ENCODE results near the gene NLRC5. TPM values are rescaled to one million over a fixed set of nuclear protein-coding genes. Genes with fewer than 3 reads are reported as not detected.

The NLRC5 gene
- total RNA-seq, 1 donor from 2014 or later, result 114 TPM

DNA sequence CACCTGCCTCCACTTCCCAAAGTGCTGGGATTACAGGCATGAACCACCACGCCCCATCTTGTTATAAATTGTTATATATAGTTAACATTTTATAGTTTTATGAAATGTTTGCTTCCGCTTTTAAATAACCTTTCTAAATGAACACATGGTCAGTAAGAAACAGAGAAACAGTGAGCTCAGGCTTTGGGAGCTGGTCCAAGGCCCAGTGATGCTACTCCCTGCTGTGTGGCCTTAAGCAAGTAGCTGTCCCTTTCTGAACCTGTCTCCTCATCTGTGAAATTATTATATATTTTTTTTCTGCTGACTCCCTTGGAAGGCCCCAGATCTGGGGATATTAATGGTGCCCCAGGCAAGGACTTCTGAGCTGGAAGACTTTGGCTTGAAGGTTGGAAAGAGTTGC is 122.1 kb downstream of the NLRC5 start:
- Histone ChIP-seq H3K36me3 (peaks cover 0 to 11% of the 10 kb centered on the region in 2 donors), H3K27me3 (no peaks in the 10 kb centered on the region), H3K4me1 (peaks cover 20% of the 10 kb centered on the region), H3K27ac (no peak overlapping the region), H3K4me3 (no peak overlapping the region), H3K9me3 (no peaks in the 10 kb centered on the region)
- intact Hi-C loops (cut with DNase I), result no loop called here
- DNase-seq (ENCODE audit: extremely low spot score in 2 of 2), result no peak
- TF ChIP-seq, protein P1, sequence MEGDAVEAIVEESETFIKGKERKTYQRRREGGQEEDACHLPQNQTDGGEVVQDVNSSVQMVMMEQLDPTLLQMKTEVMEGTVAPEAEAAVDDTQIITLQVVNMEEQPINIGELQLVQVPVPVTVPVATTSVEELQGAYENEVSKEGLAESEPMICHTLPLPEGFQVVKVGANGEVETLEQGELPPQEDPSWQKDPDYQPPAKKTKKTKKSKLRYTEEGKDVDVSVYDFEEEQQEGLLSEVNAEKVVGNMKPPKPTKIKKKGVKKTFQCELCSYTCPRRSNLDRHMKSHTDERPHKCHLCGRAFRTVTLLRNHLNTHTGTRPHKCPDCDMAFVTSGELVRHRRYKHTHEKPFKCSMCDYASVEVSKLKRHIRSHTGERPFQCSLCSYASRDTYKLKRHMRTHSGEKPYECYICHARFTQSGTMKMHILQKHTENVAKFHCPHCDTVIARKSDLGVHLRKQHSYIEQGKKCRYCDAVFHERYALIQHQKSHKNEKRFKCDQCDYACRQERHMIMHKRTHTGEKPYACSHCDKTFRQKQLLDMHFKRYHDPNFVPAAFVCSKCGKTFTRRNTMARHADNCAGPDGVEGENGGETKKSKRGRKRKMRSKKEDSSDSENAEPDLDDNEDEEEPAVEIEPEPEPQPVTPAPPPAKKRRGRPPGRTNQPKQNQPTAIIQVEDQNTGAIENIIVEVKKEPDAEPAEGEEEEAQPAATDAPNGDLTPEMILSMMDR (IDR thresholded peaks at IDR 0.05), result no peak
- no peak for TF ChIP-seq POLR2AphosphoS5 (IDR thresholded peaks at IDR 0.05; ENCODE audit: insufficient read depth in 1 of 2, low read depth in 1 of 2)
- TF ChIP-seq POLR2A (IDR thresholded peaks at IDR 0.05), result no peak

DNA sequence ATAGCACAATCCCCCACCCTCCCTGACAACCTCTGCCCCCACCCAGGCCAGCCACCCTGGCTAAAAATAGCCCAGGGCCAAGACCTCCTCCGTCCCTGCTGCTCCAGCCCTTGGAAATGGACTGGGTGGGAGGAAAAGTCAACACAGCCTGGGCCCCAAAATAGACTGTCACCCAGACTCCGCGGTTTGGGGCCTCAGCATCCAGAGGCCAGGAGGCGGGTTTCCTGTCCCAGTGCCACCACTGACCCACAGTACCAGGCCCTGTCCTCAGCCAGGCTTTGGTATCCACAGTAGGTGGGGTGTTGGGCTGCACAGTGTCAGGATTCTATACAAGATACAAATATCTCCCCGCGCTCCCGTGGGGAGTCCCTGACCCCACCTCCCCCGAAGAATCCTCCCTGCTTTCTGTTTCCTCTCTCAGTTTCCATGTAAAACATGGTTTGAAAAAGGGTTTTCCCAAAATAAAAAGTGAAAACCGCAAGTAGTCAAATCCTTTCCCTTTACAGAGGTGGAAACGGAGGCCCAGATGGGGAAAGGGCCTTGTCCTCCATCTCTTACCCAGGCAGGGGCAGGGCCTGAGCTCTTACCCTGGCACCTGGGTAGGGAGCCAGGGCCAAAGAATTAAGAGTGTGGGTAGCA is 123.2 kb downstream of the NLRC5 start:
- H3K9me3 ChIP-seq, result no peaks in the 10 kb centered on the region
- H3K27ac ChIP-seq, result peak overlapping the region; percentile 39
- H3K36me3 ChIP-seq, result peaks cover 0 to 17% of the 10 kb centered on the region in 2 donors
- intact Hi-C loops (cut with DNase I), result no loop called here
- DNase-seq (ENCODE audit: extremely low spot score in 2 of 2), result no peak
- H3K4me3 ChIP-seq, result no peak overlapping the region
- no peaks in the 10 kb centered on the region for H3K27me3 ChIP-seq
- H3K4me1 ChIP-seq, result peaks cover 20% of the 10 kb centered on the region
- TF ChIP-seq POLR2AphosphoS5 (IDR thresholded peaks at IDR 0.05; ENCODE audit: insufficient read depth in 1 of 2, low read depth in 1 of 2) (no peak), POLR2A (IDR thresholded peaks at IDR 0.05) (no peak)
- TF ChIP-seq, protein P1 (IDR thresholded peaks at IDR 0.05), result no peak

DNA sequence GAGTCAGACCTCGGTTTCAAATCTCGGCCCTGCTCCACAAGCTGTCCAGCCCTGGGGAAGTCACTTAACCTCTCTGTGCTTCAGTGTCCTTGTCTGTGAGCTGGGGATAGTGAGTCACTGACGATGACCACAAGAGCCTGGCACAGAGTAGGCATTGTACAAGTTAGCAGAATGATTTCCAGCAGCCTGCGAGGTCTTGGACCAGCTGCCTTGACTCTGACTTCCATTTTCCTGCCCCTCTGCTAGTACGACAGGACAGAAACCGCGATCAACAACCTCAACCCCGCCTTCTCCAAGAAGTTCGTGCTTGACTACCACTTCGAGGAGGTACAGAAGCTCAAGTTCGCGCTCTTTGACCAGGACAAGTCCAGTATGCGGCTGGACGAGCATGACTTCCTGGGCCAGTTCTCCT is 123.7 kb downstream of the NLRC5 start:
- H3K9me3 ChIP-seq, result no peaks in the 10 kb centered on the region
- DNase-seq (ENCODE audit: extremely low spot score in 2 of 2), result no peak
- no peak overlapping the region for H3K4me3 ChIP-seq
- H3K27me3 ChIP-seq, result no peaks in the 10 kb centered on the region
- peak overlapping the region; percentile 39 for H3K27ac ChIP-seq
- intact Hi-C loops (cut with DNase I), result no loop called here
- TF ChIP-seq POLR2AphosphoS5 (IDR thresholded peaks at IDR 0.05; ENCODE audit: insufficient read depth in 1 of 2, low read depth in 1 of 2), result no peak
- TF ChIP-seq, protein P1 (IDR thresholded peaks at IDR 0.05), result no peak
- TF ChIP-seq POLR2A (IDR thresholded peaks at IDR 0.05), result no peak
- H3K4me1 ChIP-seq, result peaks cover 20% of the 10 kb centered on the region
- H3K36me3 ChIP-seq, result peaks cover 0 to 20% of the 10 kb centered on the region in 2 donors

DNA sequence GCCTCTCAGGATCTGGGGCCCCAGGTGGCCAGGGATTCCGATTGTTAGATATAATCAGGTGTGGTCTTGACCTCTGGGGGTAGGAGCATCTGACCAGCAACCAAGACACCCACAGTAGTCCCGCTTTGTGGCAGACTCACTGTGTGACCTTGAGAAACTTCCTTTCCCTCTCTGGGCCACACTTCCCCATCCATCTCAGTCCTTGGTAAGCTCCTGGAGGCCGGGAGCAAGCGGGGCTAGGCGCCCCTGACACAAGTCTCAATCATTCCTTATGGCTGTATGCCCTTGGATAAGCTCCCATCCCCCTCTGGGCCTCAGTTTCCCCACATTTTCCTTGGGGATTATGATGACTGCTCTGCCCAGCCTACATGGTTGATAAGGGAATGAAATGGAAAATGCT is 124.3 kb downstream of the NLRC5 start:
- H3K9me3 ChIP-seq, result no peaks in the 10 kb centered on the region
- TF ChIP-seq POLR2AphosphoS5 (IDR thresholded peaks at IDR 0.05; ENCODE audit: insufficient read depth in 1 of 2, low read depth in 1 of 2) (no peak), POLR2A (IDR thresholded peaks at IDR 0.05) (no peak)
- TF ChIP-seq, protein P1 (IDR thresholded peaks at IDR 0.05), result no peak
- H3K27ac ChIP-seq, result no peak overlapping the region

DNA sequence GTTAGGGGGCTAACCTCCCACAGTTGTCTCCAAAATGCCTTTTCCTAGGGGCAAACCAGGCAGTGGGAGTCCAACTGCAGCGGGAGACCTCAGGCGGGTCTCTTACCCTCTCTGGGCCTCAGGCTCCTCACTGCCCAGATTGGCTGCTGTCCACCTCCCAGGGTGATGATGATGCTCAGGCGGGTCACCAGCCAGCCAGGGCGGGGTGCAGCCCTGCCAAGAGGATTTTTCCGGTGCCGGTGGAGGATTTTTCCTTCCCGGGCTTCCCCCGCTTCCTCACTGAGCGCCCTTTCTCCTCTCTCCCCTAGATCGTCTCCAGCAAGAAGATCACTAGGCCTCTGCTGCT is 125.8 kb downstream of the NLRC5 start:
- Histone ChIP-seq H3K4me3 (no peak overlapping the region), H3K9me3 (no peaks in the 10 kb centered on the region), H3K27ac (peak overlapping the region; percentile 2), H3K36me3 (peaks cover 0 to 30% of the 10 kb centered on the region in 2 donors), H3K27me3 (no peaks in the 10 kb centered on the region), H3K4me1 (peaks cover 20% of the 10 kb centered on the region)
- TF ChIP-seq POLR2A (IDR thresholded peaks at IDR 0.05) (no peak), POLR2AphosphoS5 (IDR thresholded peaks at IDR 0.05; ENCODE audit: insufficient read depth in 1 of 2, low read depth in 1 of 2) (no peak)
- TF ChIP-seq, protein P1 (IDR thresholded peaks at IDR 0.05), result no peak
- no peak for DNase-seq (ENCODE audit: extremely low spot score in 2 of 2)
- intact Hi-C loops (cut with DNase I), result no loop called here

More for the DNA sequence above, 124.3 kb downstream of the NLRC5 start:
- intact Hi-C loops (cut with DNase I), result no loop called here
- H3K36me3 ChIP-seq, result peaks cover 0 to 22% of the 10 kb centered on the region in 2 donors
- H3K4me3 ChIP-seq, result no peak overlapping the region
- H3K27me3 ChIP-seq, result no peaks in the 10 kb centered on the region
- DNase-seq (ENCODE audit: extremely low spot score in 2 of 2), result no peak
- peaks cover 20% of the 10 kb centered on the region for H3K4me1 ChIP-seq

All from vagina (tissue), 2 donors.